GM08714 (cell line): ENCODE data around the gene BIRC5.

ENCODE experiments used
- H3K4me3 ChIP-seq: fragments of 200-500 bp; sonication (Bioruptor generic); 2 replicates; pipeline ENCODE4 v1.5.1; 2014; ENCODE audit warnings: mild to moderate bottlenecking, low read length, inconsistent platforms
- ZNF274 ChIP-seq: IDR thresholded peaks from 2 replicates; pipeline ENCODE4 v1.6.1; 2012; ENCODE audit warnings: mild to moderate bottlenecking, low read depth, low read length

The BIRC5 gene

DNA sequence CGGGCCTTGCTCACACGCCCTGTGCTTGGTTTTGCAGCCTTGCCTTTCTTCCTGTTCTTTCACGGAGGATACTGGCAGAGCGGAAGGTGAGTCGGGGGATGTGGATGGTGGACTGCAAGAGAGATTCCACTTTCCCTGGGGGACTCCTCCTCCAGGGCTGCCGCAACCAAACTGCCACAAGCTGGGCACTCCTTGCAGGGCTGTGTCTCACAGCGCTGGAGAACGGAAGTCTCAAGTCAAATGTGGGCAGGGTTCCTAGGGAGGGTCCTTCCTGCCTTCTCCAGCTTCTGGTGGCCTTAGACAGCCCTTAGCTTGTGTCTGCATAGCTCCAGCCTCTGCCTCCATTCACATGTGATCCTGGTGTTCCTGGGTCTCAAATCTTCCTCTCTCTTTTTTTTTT, 11.4 kb upstream of the BIRC5 start:
- H3K4me3 ChIP-seq: no peak overlapping the region
- no peak for TF ChIP-seq ZNF274

GRCh38 chr17:78204387-78205123, 9.5 kb upstream of the BIRC5 start:
- TF ChIP-seq ZNF274: no peak
- no peak overlapping the region for H3K4me3 ChIP-seq

- TF ChIP-seq ZNF274: no peak
- H3K4me3 ChIP-seq: no peak overlapping the region
These were observed 8.8 kb upstream of the BIRC5 start for GRCh38 chr17:78205124-78205775.

- no peak for TF ChIP-seq ZNF274
- no peak overlapping the region for H3K4me3 ChIP-seq
These were observed 7.8 kb upstream of the BIRC5 start for GRCh38 chr17:78206298-78206697.

GRCh38 chr17:78208486-78208885, 5.6 kb upstream of the BIRC5 start:
- TF ChIP-seq ZNF274: no peak
- H3K4me3 ChIP-seq: no peak overlapping the region

DNA sequence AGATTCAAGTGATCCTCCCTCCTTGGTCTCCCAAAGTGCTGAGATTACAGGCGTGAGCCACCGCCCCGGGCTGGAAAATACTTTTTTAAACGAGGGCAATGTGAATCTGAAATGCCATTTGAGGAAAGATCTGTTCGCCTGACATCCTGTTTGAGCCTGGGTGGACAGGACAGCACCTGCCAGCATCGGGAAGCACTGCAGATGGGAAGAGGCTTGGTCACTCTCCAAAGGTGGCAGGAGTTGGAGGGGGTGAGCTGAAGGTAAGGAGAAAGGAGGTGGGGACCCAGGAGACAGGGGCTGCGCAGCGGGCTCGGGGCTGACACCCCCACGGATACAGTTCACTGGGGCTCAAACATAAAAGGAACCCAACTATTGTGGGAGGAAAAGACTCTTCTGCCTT, 3.9 kb upstream of the BIRC5 start:
- TF ChIP-seq ZNF274: no peak
- H3K4me3 ChIP-seq: no peak overlapping the region

DNA sequence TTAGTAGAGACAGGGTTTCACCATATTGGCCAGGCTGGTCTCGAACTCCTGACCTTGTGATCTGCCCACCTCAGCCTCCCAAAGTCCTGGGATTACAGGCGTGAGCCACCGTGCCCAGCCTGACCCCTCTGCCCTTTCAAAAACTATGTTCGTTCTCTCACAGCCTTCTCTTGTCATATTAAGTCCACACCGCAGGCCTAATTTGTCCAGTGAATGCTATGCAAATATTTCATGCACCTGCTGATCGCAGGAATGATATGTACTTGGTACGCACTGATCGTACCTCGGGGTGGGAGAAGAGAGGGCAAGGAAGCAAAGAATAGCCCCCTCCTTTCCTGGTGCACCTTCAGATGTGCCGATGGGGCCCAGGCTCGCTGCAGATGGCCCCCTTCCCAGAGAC, 3.0 kb upstream of the BIRC5 start:
- TF ChIP-seq ZNF274: no peak
- no peak overlapping the region for H3K4me3 ChIP-seq

DNA sequence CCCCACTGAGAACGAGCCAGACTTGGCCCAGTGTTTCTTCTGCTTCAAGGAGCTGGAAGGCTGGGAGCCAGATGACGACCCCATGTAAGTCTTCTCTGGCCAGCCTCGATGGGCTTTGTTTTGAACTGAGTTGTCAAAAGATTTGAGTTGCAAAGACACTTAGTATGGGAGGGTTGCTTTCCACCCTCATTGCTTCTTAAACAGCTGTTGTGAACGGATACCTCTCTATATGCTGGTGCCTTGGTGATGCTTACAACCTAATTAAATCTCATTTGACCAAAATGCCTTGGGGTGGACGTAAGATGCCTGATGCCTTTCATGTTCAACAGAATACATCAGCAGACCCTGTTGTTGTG, 631 bp downstream of the BIRC5 start:
- H3K4me3 ChIP-seq: peak overlapping the region; percentile 88
- TF ChIP-seq ZNF274: no peak

DNA sequence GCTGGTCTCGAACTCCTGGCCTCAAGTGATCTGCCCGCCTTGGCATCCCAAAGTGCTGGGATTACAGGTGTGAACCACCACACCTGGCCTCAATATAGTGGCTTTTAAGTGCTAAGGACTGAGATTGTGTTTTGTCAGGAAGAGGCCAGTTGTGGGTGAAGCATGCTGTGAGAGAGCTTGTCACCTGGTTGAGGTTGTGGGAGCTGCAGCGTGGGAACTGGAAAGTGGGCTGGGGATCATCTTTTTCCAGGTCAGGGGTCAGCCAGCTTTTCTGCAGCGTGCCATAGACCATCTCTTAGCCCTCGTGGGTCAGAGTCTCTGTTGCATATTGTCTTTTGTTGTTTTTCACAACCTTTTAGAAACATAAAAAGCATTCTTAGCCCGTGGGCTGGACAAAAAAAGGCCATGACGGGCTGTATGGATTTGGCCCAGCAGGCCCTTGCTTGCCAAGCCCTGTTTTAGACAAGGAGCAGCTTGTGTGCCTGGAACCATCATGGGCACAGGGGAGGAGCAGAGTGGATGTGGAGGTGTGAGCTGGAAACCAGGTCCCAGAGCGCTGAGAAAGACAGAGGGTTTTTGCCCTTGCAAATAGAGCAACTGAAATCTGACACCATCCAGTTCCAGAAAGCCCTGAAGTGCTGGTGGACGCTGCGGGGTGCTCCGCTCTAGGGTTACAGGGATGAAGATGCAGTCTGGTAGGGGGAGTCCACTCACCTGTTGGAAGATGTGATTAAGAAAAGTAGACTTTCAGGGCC, 5.5 kb downstream of the BIRC5 start:
- H3K4me3 ChIP-seq: no peak overlapping the region
- no peak for TF ChIP-seq ZNF274

DNA sequence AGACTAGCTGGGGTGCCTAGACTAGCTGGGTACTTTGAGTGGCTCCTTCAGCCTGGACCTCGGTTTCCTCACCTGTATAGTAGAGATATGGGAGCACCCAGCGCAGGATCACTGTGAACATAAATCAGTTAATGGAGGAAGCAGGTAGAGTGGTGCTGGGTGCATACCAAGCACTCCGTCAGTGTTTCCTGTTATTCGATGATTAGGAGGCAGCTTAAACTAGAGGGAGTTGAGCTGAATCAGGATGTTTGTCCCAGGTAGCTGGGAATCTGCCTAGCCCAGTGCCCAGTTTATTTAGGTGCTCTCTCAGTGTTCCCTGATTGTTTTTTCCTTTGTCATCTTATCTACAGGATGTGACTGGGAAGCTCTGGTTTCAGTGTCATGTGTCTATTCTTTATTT, 9.0 kb downstream of the BIRC5 start:
- no peak overlapping the region for H3K4me3 ChIP-seq
- no peak for TF ChIP-seq ZNF274

DNA sequence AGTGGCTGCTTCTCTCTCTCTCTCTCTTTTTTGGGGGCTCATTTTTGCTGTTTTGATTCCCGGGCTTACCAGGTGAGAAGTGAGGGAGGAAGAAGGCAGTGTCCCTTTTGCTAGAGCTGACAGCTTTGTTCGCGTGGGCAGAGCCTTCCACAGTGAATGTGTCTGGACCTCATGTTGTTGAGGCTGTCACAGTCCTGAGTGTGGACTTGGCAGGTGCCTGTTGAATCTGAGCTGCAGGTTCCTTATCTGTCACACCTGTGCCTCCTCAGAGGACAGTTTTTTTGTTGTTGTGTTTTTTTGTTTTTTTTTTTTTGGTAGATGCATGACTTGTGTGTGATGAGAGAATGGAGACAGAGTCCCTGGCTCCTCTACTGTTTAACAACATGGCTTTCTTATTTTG, 9.7 kb downstream of the BIRC5 start:
- TF ChIP-seq ZNF274: no peak
- no peak overlapping the region for H3K4me3 ChIP-seq

DNA sequence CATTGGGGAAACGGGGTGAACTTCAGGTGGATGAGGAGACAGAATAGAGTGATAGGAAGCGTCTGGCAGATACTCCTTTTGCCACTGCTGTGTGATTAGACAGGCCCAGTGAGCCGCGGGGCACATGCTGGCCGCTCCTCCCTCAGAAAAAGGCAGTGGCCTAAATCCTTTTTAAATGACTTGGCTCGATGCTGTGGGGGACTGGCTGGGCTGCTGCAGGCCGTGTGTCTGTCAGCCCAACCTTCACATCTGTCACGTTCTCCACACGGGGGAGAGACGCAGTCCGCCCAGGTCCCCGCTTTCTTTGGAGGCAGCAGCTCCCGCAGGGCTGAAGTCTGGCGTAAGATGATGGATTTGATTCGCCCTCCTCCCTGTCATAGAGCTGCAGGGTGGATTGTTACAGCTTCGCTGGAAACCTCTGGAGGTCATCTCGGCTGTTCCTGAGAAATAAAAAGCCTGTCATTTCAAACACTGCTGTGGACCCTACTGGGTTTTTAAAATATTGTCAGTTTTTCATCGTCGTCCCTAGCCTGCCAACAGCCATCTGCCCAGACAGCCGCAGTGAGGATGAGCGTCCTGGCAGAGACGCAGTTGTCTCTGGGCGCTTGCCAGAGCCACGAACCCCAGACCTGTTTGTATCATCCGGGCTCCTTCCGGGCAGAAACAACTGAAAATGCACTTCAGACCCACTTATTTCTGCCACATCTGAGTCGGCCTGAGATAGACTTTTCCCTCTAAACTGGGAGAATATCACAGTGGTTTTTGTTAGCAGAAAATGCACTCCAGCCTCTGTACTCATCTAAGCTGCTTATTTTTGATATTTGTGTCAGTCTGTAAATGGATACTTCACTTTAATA, 10.4 kb downstream of the BIRC5 start:
- no peak for TF ChIP-seq ZNF274

GRCh38 chr17:78225088-78225865, 11.2 kb downstream of the BIRC5 start:
- no peak for TF ChIP-seq ZNF274
- H3K4me3 ChIP-seq: no peak overlapping the region

More for the DNA sequence above, 10.4 kb downstream of the BIRC5 start:
- no peak overlapping the region for H3K4me3 ChIP-seq
